H1 (cell line): ENCODE data around the gene KIAA0513. TPM values are rescaled to one million over a fixed set of nuclear protein-coding genes. Genes with fewer than 3 reads are reported as not detected.

Source experiments
- SUZ12 ChIP-seq: fragments of 200-600 bp; sonication (generic); IDR thresholded peaks from 2 replicates; pipeline ENCODE4 v1.6.1; 2012; ENCODE audit warnings: mild to moderate bottlenecking, inconsistent platforms, low read length, moderate library complexity, mixed read lengths
- ZNF274 ChIP-seq: IDR thresholded peaks from 2 replicates; pipeline ENCODE4 v1.7.0; 2012; ENCODE audit warnings: low read length, borderline replicate concordance; ENCODE audit errors: extremely low read depth
- polyA plus RNA-seq, 7 experiments: library from polyadenylated mRNA; depleted of rRNA in 3 of 7; stranded (reverse) in 5 of 7; unstranded in 2 of 7; fragments of >200 nt in 5 of 7; fragments of 200-250 nt in 2 of 7; gene quantifications; 1 replicate in 5 of 7; 2 replicates in 1 of 7; 4 replicates in 1 of 7; pipeline versions ENCODE4 v1.2.1 to v1.2.3, GENCODE V29; 2011 to 2013; ENCODE audit warnings: missing spikeins in 2 of 7, mixed read lengths in 2 of 7
- total RNA-seq: library from RNA; stranded (reverse); fragmentation: NEBNext Ultra II Directional; extraction: Animal tissue kit (Norgen Biotek cat#: 25700); gene quantifications from 2 replicates; pipeline ENCODE4 v1.2.1, GENCODE V29; 2021

KIAA0513 gene
- total and polyA plus RNA-seq, 2 of the 8 experiments (the other 6 are each of a cell fraction or from before 2014, with no cell fraction given), result 2.1 to 6.1 TPM

DNA sequence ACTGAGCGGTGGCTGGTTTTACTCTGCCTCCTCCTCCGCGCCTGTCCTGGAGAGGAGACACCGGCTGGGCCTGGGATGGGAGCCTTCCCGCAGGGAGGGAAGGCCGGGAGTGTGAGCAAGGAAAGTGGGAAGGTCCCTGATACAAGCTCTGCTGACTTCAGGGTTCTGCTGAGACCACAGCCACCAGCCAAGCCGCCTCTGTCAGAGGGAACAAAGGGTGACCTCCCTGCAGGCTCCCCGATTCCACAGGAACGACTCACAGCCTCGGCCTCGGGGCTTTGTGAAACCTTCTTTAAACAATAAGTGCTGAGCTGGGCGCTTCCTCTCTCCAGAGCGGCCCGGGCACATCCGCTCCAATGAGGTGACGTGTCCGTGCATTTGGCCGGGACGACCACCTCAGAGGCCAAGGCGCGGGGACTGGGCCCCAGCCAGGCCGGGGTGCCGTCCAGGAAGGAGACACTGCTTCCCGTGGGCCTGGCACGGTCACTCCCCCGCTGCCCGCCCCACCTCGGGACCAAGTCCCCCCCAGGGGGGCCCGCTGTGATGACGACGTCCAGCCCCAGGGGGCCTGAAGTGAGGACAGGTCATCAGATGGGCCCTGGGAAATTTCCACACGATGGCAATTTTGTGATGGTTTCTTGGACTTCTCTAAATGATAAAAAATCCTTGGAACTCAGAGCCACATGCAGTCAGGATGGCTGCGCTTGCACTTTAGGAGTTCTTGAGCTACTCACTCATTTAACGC is 96.5 kb downstream of the KIAA0513 start (continued):
- TF ChIP-seq ZNF274 (no peak), SUZ12 (no peak)
